ENCODE results near the gene IKZF1.

Gene IKZF1

DNA sequence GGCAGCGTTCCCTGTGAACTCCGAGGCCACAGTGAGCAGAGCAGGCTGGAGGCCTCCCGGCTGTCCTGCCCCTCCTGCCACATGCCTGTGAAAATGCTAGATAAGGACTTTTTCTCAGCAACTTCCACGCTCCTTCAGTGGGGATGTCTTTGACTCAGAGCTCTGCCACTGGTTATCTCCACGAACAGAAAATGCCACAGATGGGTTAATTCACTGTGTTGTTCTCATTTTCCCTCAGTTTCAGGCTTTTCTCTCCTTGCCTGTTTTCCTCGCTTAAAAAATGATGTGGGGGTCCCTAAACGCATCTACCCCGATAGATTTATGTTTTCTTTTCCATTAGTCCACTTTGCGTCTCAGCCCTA is 51.3 kb downstream of the IKZF1 start:
- no peak for DNase-seq (ENCODE audit: low read depth)

DNA sequence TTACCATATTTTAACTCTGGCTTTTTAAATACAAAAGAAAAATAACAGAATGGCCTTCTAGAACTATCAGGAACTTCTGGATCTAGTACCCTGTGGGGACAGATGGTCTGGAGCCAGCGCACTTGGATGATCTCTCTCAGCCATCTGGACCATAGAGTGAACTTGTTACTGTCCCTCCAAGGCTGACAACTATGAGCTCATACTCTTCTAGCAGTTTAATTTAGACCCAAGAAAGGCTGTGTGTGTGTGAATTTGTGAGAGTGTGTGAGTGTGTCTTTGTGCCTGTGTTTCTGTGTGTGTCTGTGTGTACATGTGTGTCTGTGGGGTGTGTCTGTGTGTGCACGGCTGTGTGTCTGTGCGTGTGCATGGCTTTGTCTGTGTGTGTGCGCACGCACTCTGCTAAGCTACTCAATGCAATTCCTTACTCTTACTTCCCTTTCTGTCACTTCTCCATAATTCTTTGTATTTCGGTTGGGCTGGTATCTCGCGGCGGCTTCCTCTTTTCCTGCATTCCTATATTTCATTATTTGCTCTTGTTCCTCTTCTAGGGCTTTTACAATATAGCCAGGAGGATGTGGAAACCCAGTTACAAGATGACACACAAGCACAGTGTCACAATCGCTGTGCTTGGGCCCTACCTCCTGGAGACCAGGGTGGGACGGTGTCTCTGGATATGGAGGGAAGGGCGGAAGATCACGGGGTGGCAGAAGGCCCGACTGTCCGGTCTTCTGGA is 51.9 kb downstream of the IKZF1 start:
- DNase-seq (ENCODE audit: low read depth) = no peak

DNA sequence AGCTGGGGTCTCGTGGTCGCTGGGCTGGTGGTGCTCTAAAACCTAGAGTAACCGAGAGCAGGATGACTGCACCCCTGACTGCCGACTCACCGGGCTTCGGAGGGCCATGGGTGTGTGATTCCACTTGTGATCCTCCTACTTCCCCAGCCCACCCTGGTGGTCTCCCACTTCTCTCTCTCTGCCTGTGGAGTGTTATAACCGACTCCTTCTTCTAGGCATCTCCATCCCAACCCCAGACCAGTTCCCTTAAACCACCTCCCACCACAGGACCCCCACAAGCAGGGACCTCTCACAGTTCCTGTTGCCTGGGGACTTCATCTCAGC is 52.4 kb downstream of the IKZF1 start:
- DNase-seq (ENCODE audit: low read depth) = no peak

DNA sequence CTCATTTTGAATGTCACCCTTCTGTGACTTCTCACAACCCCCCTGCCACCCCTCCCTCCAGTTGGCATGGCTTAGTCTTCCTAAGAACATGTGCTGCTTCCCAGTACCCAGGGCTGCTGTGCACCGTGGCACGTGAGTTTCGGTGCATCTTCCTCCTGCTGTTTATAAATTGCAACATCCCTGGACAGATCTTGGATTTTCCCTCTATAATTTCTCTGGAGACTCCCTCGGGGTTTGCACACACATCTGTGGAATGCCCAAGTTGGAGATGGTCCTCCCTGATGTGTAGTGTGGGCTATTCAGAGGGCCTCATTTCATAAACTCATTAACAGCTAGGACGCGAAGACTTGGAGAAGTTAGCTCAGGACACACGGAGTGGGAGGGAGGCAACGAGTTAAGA is 52.9 kb downstream of the IKZF1 start:
- no peak for DNase-seq (ENCODE audit: low read depth)

DNA sequence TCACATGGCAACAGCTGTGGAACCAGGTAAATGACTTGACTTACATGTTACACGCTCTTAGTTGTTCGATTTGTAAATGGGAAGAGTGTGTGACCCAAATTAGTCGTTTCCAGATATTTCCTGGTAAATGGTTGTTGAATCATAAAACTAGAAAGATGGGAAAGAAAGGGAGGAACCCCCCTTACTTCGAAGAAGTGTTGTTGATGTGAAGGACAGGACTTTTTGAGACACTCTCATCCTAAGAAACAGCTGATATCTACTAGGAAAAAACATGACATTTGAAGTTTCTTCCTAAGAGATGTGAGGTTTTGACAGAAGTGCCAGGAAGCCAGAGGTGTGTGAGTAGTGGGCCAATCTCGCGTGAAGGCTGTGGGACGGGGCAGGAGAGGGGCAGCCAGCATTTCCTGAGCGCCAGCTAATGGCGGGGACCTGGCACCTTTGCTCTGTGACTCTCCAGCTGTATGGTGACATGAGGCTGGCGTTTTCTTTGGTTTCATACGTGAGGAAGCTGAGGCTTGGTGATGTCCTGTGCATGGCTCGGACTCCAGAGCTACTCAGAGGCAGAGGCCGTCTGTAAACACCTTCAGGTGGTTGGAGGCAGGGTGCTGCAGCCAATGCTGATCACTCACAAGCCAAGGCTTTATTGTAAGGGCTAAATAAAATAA is 53.7 kb downstream of the IKZF1 start:
- DNase-seq (ENCODE audit: low read depth) = no peak

DNA sequence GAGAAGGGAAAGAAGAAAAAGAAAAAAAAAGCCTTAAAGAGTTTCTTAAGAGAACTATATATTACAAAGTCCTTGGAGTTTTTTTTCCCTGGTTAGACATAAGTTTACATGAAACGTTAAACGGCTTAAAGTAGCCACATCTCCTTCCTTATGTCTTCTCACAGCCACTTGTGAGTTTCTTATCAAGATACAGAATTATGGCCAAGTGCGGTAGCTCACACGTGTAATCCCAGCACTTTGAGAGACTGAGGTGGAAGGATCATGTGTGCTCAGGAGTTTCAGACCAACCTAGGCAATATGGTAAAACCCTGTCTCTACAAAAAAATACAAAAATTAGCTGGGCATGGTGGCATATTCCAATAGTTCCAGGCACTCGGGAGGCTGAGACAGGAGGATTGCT is 54.3 kb downstream of the IKZF1 start:
- DNase-seq (ENCODE audit: low read depth) = no peak

DNA sequence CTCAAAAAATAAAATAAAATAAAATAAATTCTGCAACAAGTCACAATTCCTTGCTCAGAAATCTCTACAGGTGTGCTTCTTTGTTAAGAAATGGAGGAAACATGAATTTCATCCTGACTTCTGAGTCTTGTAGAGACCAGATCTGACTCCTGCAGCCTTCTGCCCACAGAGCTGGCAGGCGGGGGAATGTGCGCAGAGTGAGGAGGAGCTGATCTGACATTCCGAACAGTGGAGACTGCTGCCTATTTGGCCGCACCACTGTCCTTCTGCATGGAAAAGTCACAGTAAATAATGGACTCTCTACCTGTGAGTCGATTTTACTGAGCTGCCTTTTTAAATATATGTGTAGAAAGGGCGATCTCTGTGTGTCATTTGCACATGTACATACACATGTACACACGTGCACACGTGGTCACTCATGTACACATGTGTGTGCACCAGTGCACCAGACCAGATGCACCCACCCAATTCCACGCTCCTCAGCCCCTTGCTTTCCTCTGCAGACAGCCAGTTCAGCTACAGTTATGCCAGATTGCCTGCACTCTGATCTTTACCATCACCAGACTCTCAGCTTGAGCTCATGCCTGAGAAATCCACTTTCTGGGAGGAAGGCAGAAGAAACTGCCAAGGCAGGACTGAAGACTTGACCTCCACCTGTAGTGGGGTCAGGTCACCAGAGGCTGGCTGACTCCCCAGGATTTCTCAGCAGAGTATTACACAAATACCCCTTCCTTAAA is 54.9 kb downstream of the IKZF1 start:
- DNase-seq (ENCODE audit: low read depth) = no peak

DNA sequence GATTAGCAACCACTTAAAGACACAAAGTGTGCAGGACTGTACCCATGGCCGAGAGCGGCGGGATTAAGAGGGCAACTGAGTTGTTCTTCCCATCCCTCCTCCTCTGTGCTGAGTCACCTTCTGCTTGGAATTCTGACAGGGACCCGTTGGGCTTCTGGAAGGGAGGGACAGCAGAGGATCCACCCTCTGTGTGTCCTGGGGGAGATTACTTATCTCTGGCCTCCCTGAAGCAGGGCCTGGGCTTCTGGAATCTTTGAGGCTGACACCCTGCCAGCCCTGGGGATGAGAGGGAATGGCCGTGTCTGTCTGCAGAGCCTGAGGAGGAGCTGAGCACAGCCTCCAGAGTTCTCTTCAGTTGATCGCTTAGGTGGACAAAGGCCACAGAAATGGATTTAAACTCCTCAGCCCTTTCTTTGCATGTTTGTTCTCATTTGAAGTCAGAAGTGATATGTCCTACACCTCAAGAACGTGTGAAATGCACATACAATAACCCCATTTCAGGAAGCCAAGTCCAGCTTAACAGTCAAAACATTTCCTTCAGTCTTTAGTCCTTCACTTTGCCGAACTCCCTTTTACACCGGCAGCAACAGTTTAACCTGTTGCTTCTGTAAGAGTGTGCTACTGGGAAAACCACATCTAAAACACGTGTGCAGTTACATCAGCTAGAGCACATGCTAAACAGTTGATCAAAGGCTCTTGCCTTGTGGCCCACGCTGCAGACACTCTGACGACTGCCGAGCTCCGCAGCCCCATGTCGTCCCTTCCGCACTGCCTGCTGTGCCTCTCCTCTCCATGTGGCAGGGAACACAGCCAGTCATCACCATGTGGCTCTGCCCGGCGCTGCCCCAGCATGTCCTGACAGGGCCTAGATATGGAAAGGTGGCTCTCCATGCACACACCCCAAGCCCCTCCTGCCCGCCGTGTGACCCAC is 55.7 kb downstream of the IKZF1 start:
- no peak for DNase-seq (ENCODE audit: low read depth)

DNA sequence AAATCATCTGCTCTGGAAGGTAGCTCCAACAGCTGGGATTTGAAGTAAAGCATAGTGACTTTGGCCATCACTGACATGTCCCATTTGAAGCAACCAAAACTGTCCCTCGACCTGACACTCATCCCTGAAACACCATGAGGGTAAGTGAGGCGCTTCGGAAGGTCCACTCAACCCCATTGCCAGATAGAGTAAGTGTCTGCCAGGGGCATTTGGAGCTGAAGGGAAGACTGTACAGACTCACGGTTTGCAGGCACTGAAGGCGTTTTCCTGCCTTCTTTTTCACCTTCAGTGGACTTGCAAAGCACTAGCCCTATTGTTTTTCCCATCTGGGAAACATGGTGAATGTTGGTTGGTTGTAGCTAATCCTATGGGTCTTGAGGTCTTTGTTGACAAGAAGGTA is 57.6 kb downstream of the IKZF1 start:
- DNase-seq (ENCODE audit: low read depth) = no peak

DNA sequence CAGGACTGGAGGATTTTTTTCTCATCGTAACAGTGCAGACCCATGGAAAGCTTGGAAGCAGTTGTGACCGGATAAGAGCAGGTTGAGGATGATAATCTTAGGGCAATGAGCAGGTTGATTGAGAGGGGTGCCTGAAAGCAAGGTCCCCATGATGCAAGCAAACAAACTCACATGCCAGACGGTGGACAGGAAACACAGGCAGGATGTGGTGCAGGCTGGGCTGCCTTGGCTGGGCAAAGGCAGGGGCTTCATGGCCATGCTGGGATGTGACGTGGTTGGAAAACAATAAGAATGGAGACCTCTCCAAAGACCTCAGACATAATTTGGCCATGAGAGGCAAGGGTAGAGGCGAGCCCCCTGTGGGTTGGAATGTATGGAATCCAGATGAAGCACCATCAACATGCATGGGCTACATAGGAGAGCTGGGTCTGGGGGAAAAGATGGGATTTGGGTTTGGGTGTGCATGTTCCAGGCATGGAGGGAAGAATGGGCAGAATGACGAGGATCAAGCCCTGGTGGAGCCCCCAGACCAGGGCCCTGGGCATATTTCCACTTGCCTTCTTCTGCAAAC is 58.3 kb downstream of the IKZF1 start:
- DNase-seq (ENCODE audit: low read depth) = no peak

DNA sequence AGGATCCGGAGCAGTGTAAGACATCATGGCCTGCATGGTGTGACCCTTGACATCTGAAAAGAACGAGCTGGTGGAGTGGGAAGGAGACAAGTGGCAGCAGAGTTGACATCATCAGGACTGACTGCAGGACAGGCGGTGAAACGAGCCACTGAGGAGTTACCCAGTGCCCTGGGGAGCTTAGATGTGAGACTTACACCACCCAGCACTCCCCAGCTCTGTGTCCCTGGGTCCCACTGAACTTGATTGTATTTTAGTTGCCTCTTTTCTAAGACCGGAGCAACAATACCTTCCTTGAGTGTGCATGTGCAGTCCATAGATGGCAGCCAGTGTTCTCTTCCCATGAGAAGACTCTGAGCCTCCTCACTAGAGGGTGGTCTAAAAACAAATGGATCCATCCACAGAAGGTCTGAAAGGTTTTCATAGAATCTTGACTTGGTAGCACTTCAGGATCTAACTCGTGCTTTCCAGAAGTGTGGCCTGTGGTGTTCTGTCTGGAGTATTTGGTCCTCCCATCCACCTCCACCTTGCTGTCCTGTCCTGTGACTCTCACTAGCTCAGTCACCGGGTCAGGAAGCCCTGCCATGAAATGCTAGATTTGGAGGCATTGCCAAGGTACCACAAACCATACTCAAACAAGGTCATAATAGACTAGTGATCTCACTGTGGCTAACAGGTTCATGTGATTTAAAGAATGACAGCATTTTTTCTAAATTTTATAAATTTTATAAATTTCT is 59.0 kb downstream of the IKZF1 start:
- no peak for DNase-seq (ENCODE audit: low read depth)

DNA sequence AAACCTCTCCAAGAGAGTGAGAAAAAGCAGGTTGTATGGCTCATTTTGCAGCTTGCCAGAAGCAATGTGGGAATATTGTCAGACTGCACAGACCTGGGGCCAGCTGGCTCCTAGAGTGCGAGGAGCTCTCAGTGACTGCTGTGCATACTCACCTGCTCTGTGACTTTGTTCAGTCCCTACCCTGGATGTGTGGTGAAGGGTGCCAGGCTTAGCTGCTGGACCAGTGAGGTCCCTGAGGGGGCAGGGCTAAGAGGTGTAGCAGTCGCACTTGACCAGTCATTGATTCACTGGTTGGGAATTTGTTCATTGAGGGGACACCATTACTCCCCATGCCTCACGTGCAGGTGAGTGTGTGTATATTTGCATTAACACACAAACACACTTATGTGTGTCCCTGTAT is 60.1 kb downstream of the IKZF1 start:
- DNase-seq (ENCODE audit: low read depth) = no peak

DNA sequence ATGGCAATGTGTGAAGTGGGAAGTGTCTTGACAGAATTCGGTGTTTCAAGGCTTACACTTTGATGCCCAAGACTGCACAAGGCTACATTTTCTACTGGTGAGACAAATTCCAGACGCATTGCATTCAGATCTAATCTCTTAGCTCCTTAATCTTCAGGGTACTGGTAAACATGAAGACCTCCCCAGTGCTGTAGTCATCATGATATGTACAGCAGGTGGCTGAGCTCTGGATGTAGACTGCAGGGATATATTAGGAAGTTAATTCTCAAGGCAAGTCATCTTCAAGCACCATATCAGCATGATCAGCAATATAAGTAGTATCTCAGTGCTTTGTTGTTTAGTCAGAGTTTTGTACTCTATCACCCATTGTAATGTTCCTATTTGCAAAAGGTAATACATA is 61.8 kb downstream of the IKZF1 start:
- no peak for DNase-seq (ENCODE audit: low read depth)

DNA sequence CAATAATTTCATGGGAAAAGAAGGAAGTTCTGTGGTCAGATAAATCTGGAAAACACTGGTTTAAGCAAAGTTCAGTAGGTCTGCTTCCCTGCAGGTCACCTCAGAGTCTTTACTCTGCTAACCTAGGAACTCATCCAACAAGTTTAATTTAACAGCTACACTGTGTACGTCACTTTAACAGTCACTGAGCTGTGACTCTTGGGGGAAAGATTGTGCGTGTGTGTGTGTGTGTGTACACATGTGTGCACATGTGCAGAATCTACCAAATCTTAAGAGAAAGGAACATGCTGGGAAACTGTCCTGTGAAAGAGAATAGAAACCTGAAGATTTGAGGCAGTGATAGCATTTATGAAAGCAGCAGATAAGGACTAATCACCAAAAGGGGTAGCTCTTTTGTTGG is 62.6 kb downstream of the IKZF1 start:
- no peak for DNase-seq (ENCODE audit: low read depth)

DNA sequence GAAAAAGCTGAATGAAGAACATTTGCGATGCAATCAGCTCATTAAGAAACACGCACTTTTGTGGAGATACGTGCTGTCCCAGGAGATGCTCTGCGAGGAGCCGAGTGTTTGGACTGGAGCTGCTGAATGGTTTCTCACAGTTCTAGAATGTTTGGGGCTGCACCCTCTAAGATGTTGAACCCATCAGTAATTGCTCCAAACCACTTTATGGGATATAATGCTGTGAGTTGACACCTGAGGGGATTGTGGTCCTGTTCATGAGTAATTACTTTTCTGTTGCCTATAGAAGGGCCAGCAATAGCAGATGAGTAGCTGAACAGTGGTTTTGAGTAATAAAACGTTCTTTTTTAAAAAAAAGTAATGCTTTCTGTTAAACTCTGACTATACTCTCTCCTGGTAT is 63.1 kb downstream of the IKZF1 start:
- no peak for DNase-seq (ENCODE audit: low read depth)

DNA sequence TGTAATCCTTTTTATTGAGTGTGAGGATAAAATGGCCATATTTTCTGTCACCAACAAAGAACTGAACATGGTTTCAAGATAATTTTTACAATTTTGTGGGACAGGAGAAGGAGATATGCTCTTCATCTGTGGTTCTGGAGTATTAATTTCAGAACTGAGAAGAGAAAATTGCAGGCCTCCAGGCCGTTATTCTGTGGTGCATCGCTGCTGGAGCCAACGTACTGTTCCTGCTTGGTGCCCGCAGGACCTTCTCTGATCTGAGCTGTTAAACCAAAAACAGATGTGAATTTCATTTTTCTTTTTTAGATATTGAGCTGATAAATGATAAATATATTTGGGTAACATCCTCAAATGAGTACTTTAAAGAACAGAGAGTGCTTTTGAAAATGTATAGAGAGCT is 63.9 kb downstream of the IKZF1 start:
- DNase-seq (ENCODE audit: low read depth) = no peak

DNA sequence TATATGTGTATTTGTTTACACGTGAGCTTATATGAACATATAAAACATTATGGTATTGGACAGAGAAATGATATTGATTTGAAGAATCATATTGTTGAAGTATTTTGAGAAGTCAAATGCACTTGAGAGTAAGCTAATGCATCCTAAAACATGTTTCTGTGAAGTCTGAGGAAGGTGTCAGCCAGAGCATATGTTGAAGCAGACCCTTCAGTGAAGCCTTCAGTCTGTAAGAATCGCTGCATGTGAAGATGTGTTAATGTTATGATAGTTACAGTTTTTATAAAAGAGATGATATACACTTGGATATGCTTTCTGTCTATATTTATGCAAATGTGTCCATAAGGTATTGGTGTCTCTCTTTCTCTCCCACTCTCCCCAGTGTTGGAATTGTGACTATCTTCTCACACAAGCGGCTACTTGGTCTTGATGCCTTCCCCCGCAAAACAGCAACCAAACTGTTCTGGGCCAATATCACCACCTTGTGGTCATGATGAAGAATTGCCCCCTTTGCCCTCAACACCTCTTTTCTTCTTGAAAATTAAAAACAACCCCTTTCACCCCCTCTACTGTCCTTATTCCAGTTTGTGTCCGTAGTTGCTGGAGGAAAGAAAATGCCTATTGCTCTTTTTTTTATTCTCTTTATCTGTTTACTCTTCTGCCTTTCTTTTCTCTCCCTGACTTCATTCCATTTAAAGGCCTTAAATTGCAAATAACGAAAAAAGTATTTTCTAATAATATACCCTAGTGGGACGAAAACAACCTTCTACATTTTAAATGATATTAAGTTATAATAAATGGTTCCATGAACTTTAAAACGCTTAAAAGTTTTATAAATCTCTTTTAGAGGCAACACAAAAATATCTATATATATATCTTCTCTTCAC is 64.9 kb downstream of the IKZF1 start:
- no peak for DNase-seq (ENCODE audit: low read depth)

DNA sequence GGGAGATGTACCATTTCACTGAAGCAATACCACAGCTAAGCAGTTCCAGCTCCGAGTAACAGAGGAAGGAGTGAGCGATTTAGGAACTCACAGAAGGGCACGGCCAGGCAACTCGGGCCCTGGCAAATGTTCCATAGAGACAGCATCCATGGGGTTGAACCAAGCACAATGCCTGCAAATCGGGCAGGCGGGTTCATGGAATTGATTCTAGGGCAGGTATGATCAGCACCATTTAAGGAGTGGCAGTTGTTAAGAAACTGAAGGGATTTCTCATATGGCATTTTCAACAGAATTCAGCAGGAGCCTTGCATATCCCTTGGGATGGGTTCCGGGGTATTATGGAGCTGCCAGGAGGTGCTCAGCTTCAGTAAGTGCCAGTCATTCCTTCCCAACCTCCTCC is 66.4 kb downstream of the IKZF1 start:
- DNase-seq (ENCODE audit: low read depth) = no peak

DNA sequence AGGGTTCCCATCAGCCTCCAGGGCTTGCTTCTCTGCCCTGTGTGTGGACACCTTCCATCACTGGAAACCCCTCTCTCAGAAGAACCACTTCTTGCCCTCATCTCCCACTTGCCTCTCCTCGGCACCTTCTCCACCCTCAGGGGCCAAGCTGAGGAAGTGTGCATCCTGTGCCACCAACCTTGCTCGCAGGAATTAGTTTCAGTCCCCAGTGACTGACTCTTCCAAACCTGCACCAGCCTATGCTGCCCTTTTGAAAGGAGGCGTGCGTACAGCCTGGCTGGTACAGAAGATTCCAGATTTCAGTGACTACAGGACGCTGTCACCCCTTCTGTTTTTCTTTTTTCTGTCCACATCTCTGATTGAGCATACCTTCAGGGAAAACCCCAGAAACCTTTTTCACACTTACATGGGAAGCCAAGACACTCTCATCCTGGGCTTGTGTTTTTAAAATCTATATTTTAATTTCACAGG is 67.1 kb downstream of the IKZF1 start:
- no peak for DNase-seq (ENCODE audit: low read depth)

DNA sequence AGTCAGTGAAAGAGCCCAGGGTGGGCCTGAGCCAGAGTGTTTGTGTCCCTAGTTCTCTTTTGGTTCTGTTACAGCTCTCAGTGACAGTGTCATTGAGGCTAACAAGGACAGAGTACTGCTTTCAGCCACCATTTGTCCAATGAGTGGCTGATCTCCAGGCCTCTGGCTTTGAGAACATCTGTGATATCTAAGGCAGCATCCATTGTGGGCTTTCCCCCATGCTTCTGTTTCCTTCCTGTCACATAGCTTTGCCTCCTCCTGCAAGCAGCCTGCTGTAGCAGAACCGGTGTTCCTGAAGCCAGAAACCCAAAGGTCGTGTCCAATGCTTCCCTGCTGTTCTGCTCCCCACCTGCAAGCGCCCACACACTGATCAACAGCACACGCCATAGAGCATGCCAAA is 68.4 kb downstream of the IKZF1 start:
- no peak for DNase-seq (ENCODE audit: low read depth)

All from fibroblast of the conjunctiva (primary cell).